ENCODE measurements around the gene CXCR3.

CXCR3 gene

DNA sequence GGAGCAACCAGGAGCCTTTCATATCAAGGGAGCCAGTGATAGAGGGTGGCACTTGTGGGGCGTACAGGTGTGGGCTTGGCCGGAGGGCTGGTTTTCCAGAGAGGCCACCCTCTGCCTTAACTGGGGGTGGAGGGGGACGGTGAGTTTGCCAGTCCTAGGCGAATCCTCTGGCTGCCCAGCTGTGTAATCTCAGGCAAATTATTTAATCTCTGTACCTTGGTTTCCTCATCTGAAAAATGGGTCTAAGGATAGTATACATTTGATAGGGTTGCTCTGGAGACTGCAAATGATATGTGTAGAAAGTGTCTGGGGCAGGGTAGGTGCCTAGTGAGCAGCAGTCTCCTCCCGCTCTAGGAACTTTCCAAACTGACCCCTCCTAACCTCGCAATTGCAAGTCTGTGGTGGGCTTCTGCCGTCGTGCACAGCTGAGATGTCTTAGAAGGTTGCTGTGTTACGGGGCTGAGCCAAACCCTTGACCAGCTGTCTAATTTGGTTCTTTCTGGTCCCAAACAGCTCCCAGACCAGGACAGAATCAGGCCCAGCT lies 3.8 kb upstream of the CXCR3 start:
- H3K4me3 ChIP-seq (ENCODE audit: low read depth, low read length): no peak overlapping the region
- TF ChIP-seq, protein P1, sequence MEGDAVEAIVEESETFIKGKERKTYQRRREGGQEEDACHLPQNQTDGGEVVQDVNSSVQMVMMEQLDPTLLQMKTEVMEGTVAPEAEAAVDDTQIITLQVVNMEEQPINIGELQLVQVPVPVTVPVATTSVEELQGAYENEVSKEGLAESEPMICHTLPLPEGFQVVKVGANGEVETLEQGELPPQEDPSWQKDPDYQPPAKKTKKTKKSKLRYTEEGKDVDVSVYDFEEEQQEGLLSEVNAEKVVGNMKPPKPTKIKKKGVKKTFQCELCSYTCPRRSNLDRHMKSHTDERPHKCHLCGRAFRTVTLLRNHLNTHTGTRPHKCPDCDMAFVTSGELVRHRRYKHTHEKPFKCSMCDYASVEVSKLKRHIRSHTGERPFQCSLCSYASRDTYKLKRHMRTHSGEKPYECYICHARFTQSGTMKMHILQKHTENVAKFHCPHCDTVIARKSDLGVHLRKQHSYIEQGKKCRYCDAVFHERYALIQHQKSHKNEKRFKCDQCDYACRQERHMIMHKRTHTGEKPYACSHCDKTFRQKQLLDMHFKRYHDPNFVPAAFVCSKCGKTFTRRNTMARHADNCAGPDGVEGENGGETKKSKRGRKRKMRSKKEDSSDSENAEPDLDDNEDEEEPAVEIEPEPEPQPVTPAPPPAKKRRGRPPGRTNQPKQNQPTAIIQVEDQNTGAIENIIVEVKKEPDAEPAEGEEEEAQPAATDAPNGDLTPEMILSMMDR (IDR thresholded peaks at IDR 0.05; ENCODE audit: insufficient read depth, low read length, missing control alignments): no peak
- ChIA-PET CTCF (interaction anchor here (0.7 to 2.7 kb wide), 5 partner anchors 9 to 34 kb away, joined by 3 to 7 read pairs (median 4); no protein-coding TSS in a partner anchor), POLR2A (no interaction called here)
- DNase-seq (ENCODE audit: low read depth, low spot score): no peak

DNA sequence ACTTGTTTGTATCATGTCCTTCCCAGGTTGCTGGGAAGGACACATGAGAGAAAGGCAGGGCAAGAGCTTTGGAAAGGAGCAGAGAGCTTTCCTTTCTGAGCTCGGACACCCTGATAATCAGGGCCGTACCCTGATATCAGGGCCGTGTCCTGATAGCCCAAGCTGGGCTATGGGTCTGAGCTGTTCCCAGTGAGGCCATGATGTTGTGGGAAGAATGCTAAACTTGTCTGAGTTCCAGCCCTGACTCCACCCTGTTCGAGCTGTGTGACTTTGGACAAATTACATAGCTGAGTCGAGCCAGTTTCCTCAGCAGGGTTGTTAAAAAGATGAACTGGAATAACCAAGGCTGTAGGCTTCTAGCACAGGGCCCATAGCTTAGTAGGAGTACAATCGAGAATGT lies 3.3 kb upstream of the CXCR3 start:
- ChIA-PET POLR2A (no interaction called here), CTCF (interaction anchor here (2.7 kb wide), 1 partner anchor 29 kb away, joined by 6 read pairs; no protein-coding TSS in a partner anchor)
- TF ChIP-seq, protein P1 (IDR thresholded peaks at IDR 0.05; ENCODE audit: insufficient read depth, low read length, missing control alignments): no peak
- H3K4me3 ChIP-seq (ENCODE audit: low read depth, low read length): no peak overlapping the region
- DNase-seq (ENCODE audit: low read depth, low spot score): no peak

DNA sequence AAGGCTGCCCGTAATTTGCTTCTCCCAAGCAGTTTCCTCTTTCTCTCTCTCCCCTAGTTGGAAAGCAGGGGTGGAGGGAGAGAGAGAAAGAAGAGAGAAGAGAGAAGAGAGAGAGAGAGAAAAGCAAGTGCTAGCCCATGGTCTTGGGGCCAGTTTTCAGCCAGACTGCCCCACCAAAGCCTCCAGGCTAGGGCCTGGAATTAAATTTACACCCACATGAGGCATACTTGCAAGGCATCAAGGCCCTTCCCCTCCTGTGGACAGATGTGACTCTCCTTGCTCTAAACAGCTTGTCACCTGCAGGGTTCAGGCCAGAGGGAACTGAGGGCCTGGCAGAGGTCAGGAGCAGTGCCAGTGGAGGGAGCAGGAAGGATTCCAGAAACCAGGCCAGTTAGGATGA lies 1.7 kb upstream of the CXCR3 start:
- CTCF ChIA-PET: no interaction called here
- TF ChIP-seq, protein P1 (IDR thresholded peaks at IDR 0.05; ENCODE audit: insufficient read depth, low read length, missing control alignments): no peak
- no peak for DNase-seq (ENCODE audit: low read depth, low spot score)
- H3K4me3 ChIP-seq (ENCODE audit: low read depth, low read length): no peak overlapping the region
- POLR2A ChIA-PET: no interaction called here

DNA sequence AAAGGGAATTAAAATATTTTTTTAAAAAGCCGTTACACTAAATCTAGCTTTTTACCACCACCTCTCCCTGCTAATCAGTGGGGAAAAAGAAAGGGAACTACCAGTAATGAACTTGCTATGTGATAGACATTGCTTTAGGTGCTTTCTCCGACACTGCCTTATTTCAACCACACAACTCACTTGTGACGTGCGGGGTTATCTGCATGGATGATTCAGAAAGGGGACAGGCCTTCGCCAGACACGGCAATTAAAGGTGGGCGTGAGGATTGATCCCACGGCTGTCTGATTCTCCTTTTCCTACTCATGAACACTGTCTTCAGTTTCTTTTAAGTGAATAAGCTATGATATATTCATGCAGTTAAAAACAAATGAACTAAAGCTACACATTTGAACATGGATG lies 882 bp upstream of the CXCR3 start:
- TF ChIP-seq, protein P1 (IDR thresholded peaks at IDR 0.05; ENCODE audit: insufficient read depth, low read length, missing control alignments): no peak
- no peak overlapping the region for H3K4me3 ChIP-seq (ENCODE audit: low read depth, low read length)
- POLR2A ChIA-PET: no interaction called here
- DNase-seq (ENCODE audit: low read depth, low spot score): no peak
- CTCF ChIA-PET: no interaction called here

DNA sequence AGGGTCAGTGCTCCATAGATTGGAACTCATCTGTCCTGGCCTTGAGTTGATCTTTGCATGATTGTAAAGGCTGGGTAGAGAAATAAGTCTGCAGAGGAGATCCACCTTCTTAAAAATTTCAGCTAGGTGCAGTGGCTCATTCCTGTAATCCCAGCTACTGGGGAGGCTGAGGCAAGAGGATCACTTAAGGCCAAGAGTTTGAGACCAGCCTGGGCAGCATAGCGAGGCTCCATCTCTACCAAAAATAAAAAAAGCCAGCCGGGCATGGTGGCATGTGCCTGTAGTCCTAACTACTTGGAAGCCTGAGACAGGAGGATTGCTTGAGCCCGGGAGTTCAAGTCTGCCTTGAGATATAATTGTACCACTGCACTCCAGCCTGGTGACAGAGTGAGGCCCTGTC lies 476 bp upstream of the CXCR3 start:
- TF ChIP-seq, protein P1 (IDR thresholded peaks at IDR 0.05; ENCODE audit: insufficient read depth, low read length, missing control alignments): no peak
- POLR2A ChIA-PET: no interaction called here
- CTCF ChIA-PET: no interaction called here
- no peak overlapping the region for H3K4me3 ChIP-seq (ENCODE audit: low read depth, low read length)
- no peak for DNase-seq (ENCODE audit: low read depth, low spot score)

DNA sequence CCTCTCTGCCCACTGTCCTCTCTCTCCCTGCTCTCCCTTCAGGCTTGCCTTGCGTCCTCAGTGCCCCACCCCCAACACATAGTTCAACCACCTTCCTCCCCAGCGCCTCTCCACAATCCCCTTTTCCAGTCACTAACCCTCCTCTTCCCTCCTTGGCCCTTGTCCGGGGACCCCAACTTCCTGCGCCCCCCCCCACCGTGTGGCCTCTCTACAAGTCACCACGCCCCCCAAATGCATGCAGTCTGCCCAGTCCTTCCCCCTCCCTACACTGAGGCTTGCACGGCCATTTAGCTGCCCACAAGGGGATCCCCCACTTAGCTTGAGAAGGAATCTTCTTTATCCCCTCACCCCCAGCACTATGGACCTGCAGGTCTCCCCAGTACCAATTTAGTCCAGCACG lies 569 bp downstream of the CXCR3 start:
- ChIA-PET CTCF (no interaction called here), POLR2A (interaction anchor here (0.6 kb wide), 1 partner anchor 352 kb away, joined by 3 read pairs; no protein-coding TSS in a partner anchor)
- TF ChIP-seq, protein P1 (IDR thresholded peaks at IDR 0.05; ENCODE audit: insufficient read depth, low read length, missing control alignments): no peak
- no peak overlapping the region for H3K4me3 ChIP-seq (ENCODE audit: low read depth, low read length)
- no peak for DNase-seq (ENCODE audit: low read depth, low spot score)

Data from AG04449 (cell line).